HTR-8/SVneo (cell line): ENCODE results near the gene NDUFV1.
A peak's percentile ranks its signal among the peaks of the same experiment; 100 is the strongest.
"Not testable (repeated sequence)": the region's sequence is repeated elsewhere in the genome, so short reads cannot be mapped to it uniquely, and the experiment has no call there.

Experiments used
- DNase-seq: peaks from one replicate; pipeline ENCODE4 v3.0.0; 2011; ENCODE audit warnings: low spot score, mixed read lengths; ENCODE audit not compliant: insufficient read length
- FAIRE-seq: peaks from 2 replicates; lab custom pipeline; 2011; peaks lifted over from hg19 to GRCh38; lab: Jason Lieb, UNC

The NDUFV1 gene

GRCh38 chr11:67648796-67649613 lies 42.3 kb downstream of the NDUFV1 start:
- FAIRE-seq (no peak), DNase-seq (no peak)

- FAIRE-seq = peak; percentile 100
These were observed 43.1 kb downstream of the NDUFV1 start for GRCh38 chr11:67649634-67650510.

GRCh38 chr11:67651976-67652781 lies 45.4 kb downstream of the NDUFV1 start:
- FAIRE-seq = no peak
- DNase-seq = no peak

More at GRCh38 chr11:67649634-67650510, 43.1 kb downstream of the NDUFV1 start:
- DNase-seq = no peak

GRCh38 chr11:67652965-67653845 lies 46.5 kb downstream of the NDUFV1 start:
- DNase-seq = no peak
- FAIRE-seq = no peak

- DNase-seq = no peak
- no peak for FAIRE-seq
These were observed 47.5 kb downstream of the NDUFV1 start for GRCh38 chr11:67654225-67654624.

- no peak for FAIRE-seq
- DNase-seq = no peak
These were observed 49.7 kb downstream of the NDUFV1 start for GRCh38 chr11:67656278-67656922.

- DNase-seq (no peak), FAIRE-seq (no peak)
These were observed 50.6 kb downstream of the NDUFV1 start for GRCh38 chr11:67657300-67657699.

- DNase-seq, FAIRE-seq: not testable (repeated sequence)
These were observed 53.0 kb downstream of the NDUFV1 start for GRCh38 chr11:67659651-67660165.

- FAIRE-seq, DNase-seq: not testable (repeated sequence)
These were observed 54.0 kb downstream of the NDUFV1 start for GRCh38 chr11:67660752-67661151.
